CD14-positive monocyte (primary cell): ENCODE data around the gene C7. TPM values are rescaled to one million over a fixed set of nuclear protein-coding genes. Genes with fewer than 3 reads are reported as not detected.

Experiments
- DNase-seq, 3 donors: peaks; one replicate each; pipeline ENCODE4 v3.0.0-alpha.2; 2011 to 2022
- H2AFZ ChIP-seq: 2 replicates; pipeline ENCODE4 v1.6.0; 2012; ENCODE audit warnings: mild to moderate bottlenecking, low read depth, low read length, inconsistent platforms; ENCODE audit not compliant: insufficient read depth, poor library complexity, severe bottlenecking
- H3K27ac ChIP-seq, 2 donors: 1 replicate in 1 of 2; 2 replicates in 1 of 2; pipeline ENCODE4 v1.5.1; 2012 to 2013; ENCODE audit warnings: low read length in 2 of 2, control low read depth in 1 of 2, inconsistent platforms in 1 of 2, low read depth in 1 of 2, mild to moderate bottlenecking in 1 of 2
- H3K27me3 ChIP-seq, 2 donors: one replicate each; pipeline versions ENCODE4 v1.6.0 to v1.6.1; 2011 to 2013; ENCODE audit warnings: low read length in 2 of 2; ENCODE audit not compliant: control insufficient read depth in 2 of 2, insufficient read depth in 2 of 2
- H3K36me3 ChIP-seq, 2 donors: replicated peaks in 1 of 2; 1 replicate in 1 of 2; 2 replicates in 1 of 2; pipeline versions ENCODE4 v1.5.1 to v1.6.1; 2012 to 2013; ENCODE audit warnings: low read length in 2 of 2, control low read depth in 1 of 2, inconsistent platforms in 1 of 2, mild to moderate bottlenecking in 1 of 2; ENCODE audit not compliant: insufficient read depth in 2 of 2, control insufficient read depth in 1 of 2
- H3K4me1 ChIP-seq, 2 donors: 1 replicate in 1 of 2; 2 replicates in 1 of 2; pipeline versions ENCODE4 v1.5.1 to v1.6.1; 2012 to 2013; ENCODE audit warnings: low read length in 2 of 2, control low read depth in 1 of 2, inconsistent platforms in 1 of 2, mild to moderate bottlenecking in 1 of 2, moderate library complexity in 1 of 2; ENCODE audit not compliant: insufficient read depth in 2 of 2, control insufficient read depth in 1 of 2
- H3K4me2 ChIP-seq: replicated peaks from 2 replicates; pipeline ENCODE3; 2012; ENCODE audit warnings: low read length, moderate library complexity, mild to moderate bottlenecking; ENCODE audit not compliant: poor library complexity, severe bottlenecking; ENCODE audit errors: extremely low read depth
- H3K4me3 ChIP-seq, 3 experiments: fragments of 200-600 bp in 1 of 3; sonication (generic) in 1 of 3; replicated peaks in 1 of 3; 1 replicate in 2 of 3; 2 replicates in 1 of 3; pipeline ENCODE4 v1.5.1; 2011 to 2013; ENCODE audit warnings: low read length in 3 of 3, mild to moderate bottlenecking in 3 of 3, control low read depth in 2 of 3, low read depth in 2 of 3, inconsistent platforms in 1 of 3, moderate library complexity in 1 of 3
- H3K79me2 ChIP-seq: 2 replicates; pipeline ENCODE4 v1.6.0; 2012; ENCODE audit warnings: mild to moderate bottlenecking, control low read depth, inconsistent platforms, low read length, moderate library complexity; ENCODE audit not compliant: insufficient read depth
- H3K9ac ChIP-seq: 2 replicates; pipeline ENCODE4 v1.6.0; 2017; ENCODE audit warnings: low read length, mild to moderate bottlenecking; ENCODE audit not compliant: insufficient read depth, poor library complexity, severe bottlenecking
- H3K9me3 ChIP-seq, 2 donors: replicated peaks in 1 of 2; 1 replicate in 1 of 2; 2 replicates in 1 of 2; pipeline versions ENCODE4 v1.5.1 to v1.6.1; 2012 to 2013; ENCODE audit warnings: low read length in 2 of 2, control low read depth in 1 of 2; ENCODE audit not compliant: control insufficient read depth in 1 of 2, insufficient read depth in 1 of 2
- H4K20me1 ChIP-seq: 2 replicates; pipeline ENCODE4 v1.6.0; 2012; ENCODE audit warnings: mild to moderate bottlenecking, low read length, control low read depth, moderate library complexity; ENCODE audit not compliant: insufficient read depth
- H3K27ac Mint-ChIP-seq, 7 donors: one replicate each; pipeline ENCODE4 v1.8.0; 2020; ENCODE audit warnings: mild to moderate bottlenecking in 7 of 7, mixed read lengths in 7 of 7, moderate library complexity in 6 of 7, inconsistent platforms in 2 of 7
- H3K27me3 Mint-ChIP-seq, 3 donors: one replicate each; pipeline ENCODE4 v1.8.0; 2021 to 2022; ENCODE audit warnings: low read depth in 3 of 3, mild to moderate bottlenecking in 3 of 3, mixed read lengths in 3 of 3, moderate library complexity in 3 of 3, inconsistent platforms in 1 of 3
- H3K36me3 Mint-ChIP-seq, 2 donors: one replicate each; pipeline ENCODE4 v1.8.0; 2020; ENCODE audit warnings: mixed read lengths in 2 of 2, inconsistent platforms in 1 of 2, mild to moderate bottlenecking in 1 of 2
- H3K4me1 Mint-ChIP-seq: one replicate; pipeline ENCODE4 v1.8.0; 2020; ENCODE audit warnings: mild to moderate bottlenecking, mixed read lengths
- H3K4me3 Mint-ChIP-seq, 2 donors: one replicate each; pipeline ENCODE4 v1.8.0; 2020; ENCODE audit warnings: mild to moderate bottlenecking in 2 of 2, mixed read lengths in 2 of 2, moderate library complexity in 1 of 2
- H3K9me3 Mint-ChIP-seq, 7 donors: one replicate each; pipeline ENCODE4 v1.8.0; 2020 to 2022; ENCODE audit warnings: mixed read lengths in 7 of 7, mild to moderate bottlenecking in 6 of 7, moderate library complexity in 6 of 7, inconsistent platforms in 2 of 7
- CTCF ChIP-seq: fragments of 200-600 bp; IDR thresholded peaks from one replicate; pipeline ENCODE4 v1.8.0; 2022; ENCODE audit warnings: antibody characterized with exemption, mild to moderate bottlenecking
- WGBS: methylation state at CpG from one replicate; pipeline ENCODE4 v1.1.5; 2013; ENCODE audit warnings: missing lambda C conversion rate; ENCODE audit not compliant: insufficient coverage; 5-methylcytosine and 5-hydroxymethylcytosine counted together
- intact Hi-C, 2 donors: fragments of 100-400 bp; cut with micrococcal nuclease; formaldehyde crosslinking; loops; one replicate each; pipeline versions ENCODE4 v1.15.0 to v1.15.1; 2023
- polyA plus RNA-seq, 3 donors: library from polyadenylated mRNA; depleted of rRNA in 1 of 3; unstranded in 2 of 3; stranded (reverse) in 1 of 3; fragments of 300-500 nt in 2 of 3; fragments of >200 nt in 1 of 3; fragmentation: Illumina TruSeq in 2 of 3; gene quantifications; 1 replicate in 2 of 3; 2 replicates in 1 of 3; pipeline ENCODE4 v1.2.3, GENCODE V29; 2012 to 2021

C7 gene
- polyA plus RNA-seq, 3 donors: 0.12 TPM; not detected in 2

GRCh38 chr5:40991981-40992559 lies 82.8 kb downstream of the C7 start:
- no CpG with 5 or more reads among the region's 5 CpGs for WGBS
- intact Hi-C loops: no loop called here
- peaks cover 0 to 5% (median 3%) of the 10 kb centered on the region in 7 donors for H3K9me3 Mint-ChIP-seq

GRCh38 chr5:40995801-40996586 lies 86.7 kb downstream of the C7 start:
- intact Hi-C loops: no loop called here
- Histone ChIP-seq H3K27ac (no peak overlapping the region), H3K4me2 (no peak overlapping the region), H3K36me3 (no peaks in the 10 kb centered on the region), H3K4me1 (no peaks in the 10 kb centered on the region), H4K20me1 (no peaks in the 10 kb centered on the region), H3K9ac (no peak overlapping the region), H3K4me3 (no peak overlapping the region), H3K9me3 (no peaks in the 10 kb centered on the region), H2AFZ (no peak overlapping the region), H3K27me3 (no peaks in the 10 kb centered on the region), H3K79me2 (no peaks in the 10 kb centered on the region)
- DNase-seq: no peak
- H3K36me3 Mint-ChIP-seq: no peaks in the 10 kb centered on the region
- no peak for TF ChIP-seq CTCF
- H3K27me3 Mint-ChIP-seq: no peaks in the 10 kb centered on the region
- 100% methylated on average over 5 of the region's 5 CpGs for WGBS
- no peak overlapping the region for H3K4me3 Mint-ChIP-seq
- H3K4me1 Mint-ChIP-seq: no peaks in the 10 kb centered on the region
- no peak overlapping the region for H3K27ac Mint-ChIP-seq
- H3K9me3 Mint-ChIP-seq: peaks cover 2 to 9% (median 2%) of the 10 kb centered on the region in 7 donors

More at GRCh38 chr5:40991981-40992559, 82.8 kb downstream of the C7 start:
- Histone ChIP-seq H3K27me3 (no peaks in the 10 kb centered on the region), H3K36me3 (no peaks in the 10 kb centered on the region), H3K9me3 (no peaks in the 10 kb centered on the region), H3K4me1 (no peaks in the 10 kb centered on the region), H4K20me1 (no peaks in the 10 kb centered on the region), H3K4me3 (no peak overlapping the region), H3K27ac (no peak overlapping the region), H3K79me2 (no peaks in the 10 kb centered on the region), H3K4me2 (no peak overlapping the region), H2AFZ (no peak overlapping the region), H3K9ac (no peak overlapping the region)
- Mint-ChIP-seq H3K4me1 (no peaks in the 10 kb centered on the region), H3K4me3 (no peak overlapping the region), H3K36me3 (no peaks in the 10 kb centered on the region), H3K27me3 (no peaks in the 10 kb centered on the region), H3K27ac (no peak overlapping the region)
- no peak for TF ChIP-seq CTCF
- no peak for DNase-seq
